Caco-2 (cell line): ENCODE measurements around the gene C1orf105. TPM values are rescaled to one million over a fixed set of nuclear protein-coding genes. Genes with fewer than 3 reads are reported as not detected.

Experiments
- BruUV-seq: library from RNA; stranded (reverse); fragments of 400-500 nt; replicated peaks from 2 replicates; lab custom pipeline; 2021; lab: Mats Ljungman, UMichigan
- CTCF ChIA-PET: fragments of 300-600 bp; sonication (Branson Sonifier 250); formaldehyde crosslinking; loops from one replicate; lab custom pipeline; 2022; ENCODE audit warnings: antibody characterized with exemption; lab: Charles Lee
- POLR2A ChIA-PET: fragments of 300-600 bp; sonication (Branson Sonifier 250); formaldehyde crosslinking; loops from one replicate; lab custom pipeline; 2022; ENCODE audit warnings: antibody characterized with exemption; lab: Charles Lee
- DNase-seq, 2 experiments: peaks; one replicate each; pipeline versions ENCODE4 v3.0.0 to v3.0.0-alpha.2; 2020 to 2022
- H3K27me3 ChIP-seq: replicated peaks from 2 replicates; pipeline ENCODE4 v1.6.0; 2011; ENCODE audit warnings: low read length; ENCODE audit not compliant: control insufficient read depth, insufficient read depth
- H3K36me3 ChIP-seq: 2 replicates; pipeline ENCODE4 v1.5.1; 2011; ENCODE audit warnings: low read length; ENCODE audit not compliant: control insufficient read depth, insufficient read depth
- H3K4me1 ChIP-seq: fragments of 250-450 bp; sonication (Bioruptor Pico); 2 replicates; pipeline ENCODE4 v1.5.1; 2020; ENCODE audit warnings: mild to moderate bottlenecking
- H3K4me3 ChIP-seq: 2 replicates; pipeline ENCODE4 v1.5.1; 2011; ENCODE audit warnings: low read depth, mild to moderate bottlenecking, control low read depth, low read length
- H3K9me3 ChIP-seq: fragments of 250-450 bp; sonication (Bioruptor Pico); 2 replicates; pipeline ENCODE4 v1.5.1; 2020; ENCODE audit warnings: mild to moderate bottlenecking, moderate library complexity
- H3K27ac Mint-ChIP-seq: one replicate; pipeline ENCODE4 v1.8.0; 2022; ENCODE audit warnings: mixed read lengths; ENCODE audit not compliant: unreplicated experiment
- H3K27me3 Mint-ChIP-seq: one replicate; pipeline ENCODE4 v1.8.0; 2022; ENCODE audit warnings: mixed read lengths; ENCODE audit not compliant: insufficient read depth, unreplicated experiment
- H3K36me3 Mint-ChIP-seq: one replicate; pipeline ENCODE4 v1.8.0; 2022; ENCODE audit warnings: mild to moderate bottlenecking, mixed read lengths; ENCODE audit not compliant: insufficient read depth, unreplicated experiment
- H3K4me1 Mint-ChIP-seq: one replicate; pipeline ENCODE4 v1.8.0; 2022; ENCODE audit warnings: low read depth, mixed read lengths; ENCODE audit not compliant: unreplicated experiment
- H3K4me3 Mint-ChIP-seq: one replicate; pipeline ENCODE4 v1.8.0; 2022; ENCODE audit warnings: mild to moderate bottlenecking, moderate library complexity, mixed read lengths; ENCODE audit not compliant: unreplicated experiment
- H3K9me3 Mint-ChIP-seq: one replicate; pipeline ENCODE4 v1.8.0; 2022; ENCODE audit warnings: mixed read lengths; ENCODE audit not compliant: unreplicated experiment
- CTCF ChIP-seq, 2 experiments: fragments of 200-600 bp in 1 of 2; IDR thresholded peaks; 1 replicate in 1 of 2; 2 replicates in 1 of 2; pipeline versions ENCODE4 v1.5.1 to v1.8.0; 2011 to 2022; ENCODE audit warnings: antibody characterized with exemption in 1 of 2, control low read depth in 1 of 2, inconsistent platforms in 1 of 2, low read depth in 1 of 2, low read length in 1 of 2, mild to moderate bottlenecking in 1 of 2, moderate library complexity in 1 of 2; ENCODE audit not compliant: insufficient read depth in 1 of 2, severe bottlenecking in 1 of 2, unreplicated experiment in 1 of 2
- intact Hi-C: fragments of 100-400 bp; cut with micrococcal nuclease; formaldehyde crosslinking; loops from one replicate; pipeline ENCODE4 v1.10.0; 2022; ENCODE audit not compliant: unreplicated experiment
- total RNA-seq: library from RNA; stranded (reverse); gene quantifications from 2 replicates; pipeline ENCODE4 v1.2.3, GENCODE V29; 2022

C1orf105 gene
- total RNA-seq, 1 experiment from 2014 or later: 0.82 TPM

GRCh38 chr1:172425339-172425738, 4.9 kb downstream of the C1orf105 start:
- POLR2A ChIA-PET: no interaction called here
- Histone ChIP-seq H3K36me3 (no peaks in the 10 kb centered on the region), H3K4me3 (no peak overlapping the region), H3K27me3 (no peaks in the 10 kb centered on the region), H3K4me1 (no peaks in the 10 kb centered on the region), H3K9me3 (no peaks in the 10 kb centered on the region)
- no peak for TF ChIP-seq CTCF (IDR thresholded peaks at IDR 0.05; ENCODE audit: insufficient read depth in 1 of 2, low read depth in 1 of 2, low read length in 1 of 2, severe bottlenecking in 1 of 2, unreplicated experiment in 1 of 2)
- Mint-ChIP-seq H3K4me1 (no peaks in the 10 kb centered on the region), H3K4me3 (no peak overlapping the region), H3K36me3 (no peaks in the 10 kb centered on the region), H3K9me3 (no peaks in the 10 kb centered on the region), H3K27me3 (no peaks in the 10 kb centered on the region), H3K27ac (no peak overlapping the region)
- CTCF ChIA-PET: no interaction called here
- no TSS peak for BruUV-seq
- DNase-seq: no peak
- intact Hi-C loops: no loop called here

- ChIA-PET POLR2A (no interaction called here), CTCF (no interaction called here)
- H3K4me1 ChIP-seq: peaks cover 12% of the 10 kb centered on the region
- Mint-ChIP-seq H3K4me1 (no peaks in the 10 kb centered on the region), H3K36me3 (peaks cover 2% of the 10 kb centered on the region), H3K9me3 (no peaks in the 10 kb centered on the region), H3K4me3 (no peak overlapping the region), H3K27me3 (no peaks in the 10 kb centered on the region), H3K27ac (no peak overlapping the region)
- no peak overlapping the region for H3K4me3 ChIP-seq
- no peaks in the 10 kb centered on the region for H3K36me3 ChIP-seq
- no TSS peak for BruUV-seq
- intact Hi-C loops: loop anchor here (2.0 kb wide), 1 partner anchor 20 kb away; no protein-coding TSS in a partner anchor
- no peaks in the 10 kb centered on the region for H3K27me3 ChIP-seq
- H3K9me3 ChIP-seq: no peaks in the 10 kb centered on the region
- no peak for TF ChIP-seq CTCF (IDR thresholded peaks at IDR 0.05; ENCODE audit: insufficient read depth in 1 of 2, low read depth in 1 of 2, low read length in 1 of 2, severe bottlenecking in 1 of 2, unreplicated experiment in 1 of 2)
- no peak for DNase-seq
These were observed 6.7 kb downstream of the C1orf105 start for GRCh38 chr1:172427191-172427590.

GRCh38 chr1:172429331-172430127, 9.0 kb downstream of the C1orf105 start:
- no peak overlapping the region for H3K4me3 ChIP-seq
- CTCF ChIA-PET: interaction anchor here (1.0 kb wide), 1 partner anchor 19 kb away, joined by 3 read pairs; no protein-coding TSS in a partner anchor
- no peaks in the 10 kb centered on the region for H3K27me3 Mint-ChIP-seq
- peaks cover 5% of the 10 kb centered on the region for H3K9me3 Mint-ChIP-seq
- peaks cover 13% of the 10 kb centered on the region for H3K4me1 Mint-ChIP-seq
- peaks cover 22% of the 10 kb centered on the region for H3K4me1 ChIP-seq
- H3K4me3 Mint-ChIP-seq: no peak overlapping the region
- intact Hi-C loops: loop anchor here (1.0 kb wide), 3 partner anchors 15 to 388 kb away; partner anchors contain the start of gene PIGC
- no TSS peak for BruUV-seq
- H3K9me3 ChIP-seq: no peaks in the 10 kb centered on the region
- POLR2A ChIA-PET: no interaction called here
- no peaks in the 10 kb centered on the region for H3K27me3 ChIP-seq
- peaks cover 5% of the 10 kb centered on the region for H3K36me3 Mint-ChIP-seq
- H3K27ac Mint-ChIP-seq: no peak overlapping the region
- TF ChIP-seq CTCF (IDR thresholded peaks at IDR 0.05; ENCODE audit: insufficient read depth in 1 of 2, low read depth in 1 of 2, low read length in 1 of 2, severe bottlenecking in 1 of 2, unreplicated experiment in 1 of 2): peak; percentile 63 to 75
- peak; percentile 45 to 62 for DNase-seq
- H3K36me3 ChIP-seq: no peaks in the 10 kb centered on the region
